IMR-90 (cell line): ENCODE results near the gene CTSC. TPM values are rescaled to one million over a fixed set of nuclear protein-coding genes. Genes with fewer than 3 reads are reported as not detected.

Source experiments
- ATAC-seq: fragments of 200-7000 bp; cut with Tn5 transposase; 2 replicates; pipeline ENCODE4 v1.9.1; 2020; ENCODE audit warnings: low read depth, mild to moderate bottlenecking, moderate library complexity
- BruUV-seq: library from RNA; stranded (reverse); fragments of 400-500 nt; replicated peaks from 2 replicates; lab custom pipeline; 2021; lab: Mats Ljungman, UMichigan
- CTCF ChIA-PET: fragments of 300-600 bp; formaldehyde crosslinking; extraction: SDS; loops from one replicate; lab custom pipeline; 2021; ENCODE audit warnings: antibody characterized with exemption; lab: Yijun Ruan, JAX
- POLR2A ChIA-PET: fragments of 300-600 bp; sonication (Branson Sonifier 250); formaldehyde crosslinking; loops from one replicate; lab custom pipeline; 2022; ENCODE audit warnings: antibody characterized with exemption; ENCODE audit not compliant: unreplicated experiment; lab: Charles Lee
- DNase-seq: peaks from one replicate; pipeline ENCODE4 v3.0.0; 2013
- H2AFZ ChIP-seq: replicated peaks from 2 replicates; pipeline ENCODE3; 2013; ENCODE audit warnings: low read length, mild to moderate bottlenecking; ENCODE audit not compliant: poor library complexity
- H2AK5ac ChIP-seq: 2 replicates; pipeline ENCODE4 v1.6.1; 2013; ENCODE audit warnings: low read depth, low read length, inconsistent platforms
- H2AK9ac ChIP-seq: replicated peaks from 2 replicates; pipeline ENCODE3; 2013; ENCODE audit warnings: mild to moderate bottlenecking, low read depth, low read length, moderate library complexity; ENCODE audit not compliant: poor library complexity
- H2BK120ac ChIP-seq: 2 replicates; pipeline ENCODE4 v1.6.1; 2013; ENCODE audit warnings: low read depth, low read length, inconsistent platforms
- H2BK15ac ChIP-seq: 3 replicates; pipeline ENCODE4 v1.6.1; 2013; ENCODE audit warnings: low read depth, low read length, inconsistent platforms
- H2BK20ac ChIP-seq: 2 replicates; pipeline ENCODE4 v1.6.1; 2013; ENCODE audit warnings: low read depth, mild to moderate bottlenecking, inconsistent platforms, low read length, moderate library complexity
- H2BK5ac ChIP-seq: 2 replicates; pipeline ENCODE4 v1.6.1; 2013; ENCODE audit warnings: mild to moderate bottlenecking, low read depth, low read length, inconsistent platforms; ENCODE audit not compliant: poor library complexity, severe bottlenecking
- H3K14ac ChIP-seq: replicated peaks from 2 replicates; pipeline ENCODE4 v1.6.1; 2013; ENCODE audit warnings: low read depth, low read length, inconsistent platforms
- H3K18ac ChIP-seq: 2 replicates; pipeline ENCODE4 v1.6.1; 2013; ENCODE audit warnings: low read depth, low read length, control low read depth
- H3K23ac ChIP-seq: 2 replicates; pipeline ENCODE4 v1.6.1; 2013; ENCODE audit warnings: low read depth, low read length, inconsistent platforms
- H3K27ac ChIP-seq: 2 replicates; pipeline ENCODE4 v1.5.1; 2013; ENCODE audit warnings: mild to moderate bottlenecking, control low read depth, low read length; ENCODE audit not compliant: insufficient read depth
- H3K27me3 ChIP-seq: 2 replicates; pipeline ENCODE4 v1.6.1; 2013; ENCODE audit warnings: low read length; ENCODE audit not compliant: control insufficient read depth, insufficient read depth
- H3K36me3 ChIP-seq: 2 replicates; pipeline ENCODE4 v1.6.1; 2013; ENCODE audit warnings: low read length, mixed read lengths; ENCODE audit not compliant: control insufficient read depth, insufficient read depth
- H3K4ac ChIP-seq: 2 replicates; pipeline ENCODE4 v1.6.1; 2013; ENCODE audit warnings: low read depth, low read length, inconsistent platforms
- H3K4me1 ChIP-seq: 2 replicates; pipeline ENCODE4 v1.6.1; 2013; ENCODE audit warnings: low read length, mixed read lengths; ENCODE audit not compliant: control insufficient read depth, insufficient read depth
- H3K4me2 ChIP-seq: 2 replicates; pipeline ENCODE4 v1.6.1; 2013; ENCODE audit warnings: low read depth, mild to moderate bottlenecking, control low read depth, low read length, moderate library complexity
- H3K4me3 ChIP-seq: 2 replicates; pipeline ENCODE4 v1.5.1; 2013; ENCODE audit warnings: low read depth, mild to moderate bottlenecking, control low read depth, low read length, moderate library complexity; ENCODE audit not compliant: insufficient read depth
- H3K56ac ChIP-seq: 2 replicates; pipeline ENCODE4 v1.6.1; 2013; ENCODE audit warnings: low read length, inconsistent platforms; ENCODE audit not compliant: insufficient read depth; ENCODE audit errors: extremely low read depth
- H3K79me1 ChIP-seq, 2 experiments: 2 replicates each; pipeline ENCODE4 v1.6.1; 2013; ENCODE audit warnings: low read length in 2 of 2, inconsistent platforms in 1 of 2, low read depth in 1 of 2
- H3K9ac ChIP-seq: 2 replicates; pipeline ENCODE4 v1.6.1; 2013; ENCODE audit warnings: low read depth, low read length, control low read depth
- H3K9me1 ChIP-seq: 2 replicates; pipeline ENCODE4 v1.6.1; 2013; ENCODE audit warnings: low read length, inconsistent platforms; ENCODE audit not compliant: insufficient read depth
- H3K9me3 ChIP-seq: 2 replicates; pipeline ENCODE4 v1.6.1; 2013; ENCODE audit warnings: low read length; ENCODE audit not compliant: control insufficient read depth, insufficient read depth
- H4K20me1 ChIP-seq: 2 replicates; pipeline ENCODE4 v1.6.1; 2013; ENCODE audit warnings: low read length, inconsistent platforms; ENCODE audit not compliant: insufficient read depth
- H4K5ac ChIP-seq: 2 replicates; pipeline ENCODE4 v1.6.1; 2013; ENCODE audit warnings: mild to moderate bottlenecking, low read depth, low read length, control low read depth
- H4K8ac ChIP-seq, 2 experiments: 2 replicates each; pipeline ENCODE4 v1.6.1; 2013; ENCODE audit warnings: low read depth in 2 of 2, low read length in 2 of 2, control low read depth in 1 of 2, inconsistent platforms in 1 of 2
- H4K91ac ChIP-seq: 2 replicates; pipeline ENCODE4 v1.6.1; 2013; ENCODE audit warnings: low read depth, low read length, inconsistent platforms; ENCODE audit not compliant: insufficient read depth
- BHLHE40 ChIP-seq: fragments of 150-350 bp; IDR thresholded peaks from 2 replicates; pipeline ENCODE4 v1.6.1; 2016; ENCODE audit warnings: mild to moderate bottlenecking, low read depth, low read length
- MAZ ChIP-seq: IDR thresholded peaks from 2 replicates; pipeline ENCODE4 v1.6.1; 2012; ENCODE audit warnings: low read depth, mild to moderate bottlenecking, low read length, improper control_type of control experiment, moderate library complexity, borderline replicate concordance
- RAD21 ChIP-seq: IDR thresholded peaks from 2 replicates; pipeline ENCODE4 v1.6.1; 2012; ENCODE audit warnings: low read length, improper control_type of control experiment
- RCOR1 ChIP-seq: IDR thresholded peaks from 2 replicates; pipeline ENCODE4 v1.6.1; 2012; ENCODE audit warnings: mild to moderate bottlenecking, low read length, improper control_type of control experiment; ENCODE audit not compliant: insufficient replicate concordance
- RFX5 ChIP-seq: IDR thresholded peaks from 2 replicates; pipeline ENCODE4 v1.8.0; 2012; ENCODE audit warnings: low read depth, mild to moderate bottlenecking, low read length, moderate library complexity
- SMC3 ChIP-seq: fragments of 150-350 bp; IDR thresholded peaks from 2 replicates; pipeline ENCODE4 v1.6.1; 2016; ENCODE audit warnings: low read depth, mild to moderate bottlenecking, antibody characterized with exemption, low read length, moderate library complexity
- WGBS, 2 experiments: methylation state at CpG; one replicate each; pipeline versions ENCODE4 v1.1.5 to v1.1.7; 2013; ENCODE audit warnings: missing lambda C conversion rate in 2 of 2; ENCODE audit not compliant: insufficient read length in 1 of 2; ENCODE audit errors: extremely low coverage in 2 of 2; 5-methylcytosine and 5-hydroxymethylcytosine counted together
- dilution Hi-C: fragments of 300-500 bp; cut with HindIII; formaldehyde crosslinking; loops from one replicate; pipeline ENCODE4 v1.14.3; 2018; ENCODE audit warnings: low sequenced_read_pairs; ENCODE audit not compliant: unreplicated experiment
- in situ Hi-C: fragments of 300-500 bp; cut with MboI; formaldehyde crosslinking; loops from 3 replicates; pipeline ENCODE4 v1.14.3; 2019; ENCODE audit warnings: low sequenced_read_pairs, inconsistent platforms, mixed read lengths
- intact Hi-C: fragments of 100-400 bp; cut with micrococcal nuclease; formaldehyde crosslinking; loops from 2 replicates; pipeline ENCODE4 v1.10.0; 2022
- polyA plus RNA-seq, 3 experiments: library from polyadenylated mRNA; depleted of rRNA; stranded (reverse); fragments of >200 nt; gene quantifications; 2 replicates each; pipeline ENCODE4 v1.2.3, GENCODE V29; 2012; ENCODE audit warnings: low replicate concordance in 1 of 3
- total RNA-seq: library from RNA; depleted of rRNA; stranded (reverse); fragments of >200 nt; gene quantifications from 2 replicates; pipeline ENCODE4 v1.2.3, GENCODE V29; 2012
- TF ChIP-seq, protein P1 (sequence below): fragments of 150-350 bp; IDR thresholded peaks from 2 replicates; pipeline ENCODE4 v1.6.1; 2017; ENCODE audit warnings: mild to moderate bottlenecking, antibody characterized with exemption, low read length, low read depth
- TF ChIP-seq, protein P2 (sequence below): fragments of 150-350 bp; IDR thresholded peaks from 2 replicates; pipeline ENCODE4 v1.6.1; 2016; ENCODE audit warnings: low read depth, mild to moderate bottlenecking, low read length, moderate library complexity, borderline replicate concordance

CTSC gene
- total and polyA plus RNA-seq, 2 of the 4 experiments (the other 2 are of a cell fraction): 208 to 299 TPM

DNA sequence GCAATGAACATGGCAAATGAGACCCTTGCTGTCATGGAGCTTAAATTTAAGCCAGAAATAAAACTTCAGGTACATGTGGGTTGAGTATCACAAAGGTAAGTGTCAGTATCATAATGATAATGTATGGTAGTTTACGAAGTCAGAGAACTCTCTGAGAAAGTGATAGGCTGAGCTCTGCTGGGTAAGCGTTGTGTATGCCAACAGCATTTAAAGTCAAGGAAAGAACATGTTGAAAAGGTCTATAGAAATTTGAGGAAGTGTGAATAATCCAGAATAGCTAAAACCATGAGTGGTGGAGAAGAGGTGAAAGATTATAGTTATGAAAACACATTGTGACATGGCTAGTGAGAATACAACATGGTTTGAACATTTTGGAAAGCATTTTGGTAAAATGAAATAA lies 17.4 kb upstream of the CTSC start:
- Histone ChIP-seq H3K9ac (no peak overlapping the region), H2AK5ac (0 out of 2 replicates have a peak overlapping the region, but pooled peaks have one; percentile 54), H3K18ac (no peak overlapping the region), H3K4me3 (no peak overlapping the region), H3K14ac (no peak overlapping the region), H4K20me1 (no peaks in the 10 kb centered on the region), H3K4me1 (peaks cover 3% of the 10 kb centered on the region), H2BK15ac (0 out of 3 replicates have a peak overlapping the region, but pooled peaks have one; percentile 71), H3K4ac (no peak overlapping the region), H3K36me3 (no peaks in the 10 kb centered on the region), H3K56ac (no peak overlapping the region), H2AK9ac (no peak overlapping the region), H3K27ac (no peak overlapping the region), H3K9me3 (no peaks in the 10 kb centered on the region), H3K27me3 (no peaks in the 10 kb centered on the region), H4K5ac (no peak overlapping the region), H2BK5ac (no peak overlapping the region), H4K91ac (no peak overlapping the region), H3K9me1 (no peaks in the 10 kb centered on the region), H2AFZ (no peak overlapping the region), H3K79me1 (peaks cover 0 to under 1% of the 10 kb centered on the region in 2 experiments; a peak in 1 of 4 replicates), H4K8ac (no peak overlapping the region), H2BK20ac (no peak overlapping the region), H3K23ac (no peak overlapping the region), H3K4me2 (no peak overlapping the region), H2BK120ac (no peak overlapping the region)
- in situ Hi-C loops: no loop called here
- WGBS, 2 experiments: 95% methylated on average over 2 of the region's 2 CpGs; no CpG with 5 or more reads in 1 of the 2 experiments
- dilution Hi-C loops: no loop called here
- CTCF ChIA-PET: no interaction called here
- intact Hi-C loops: no loop called here
- no TSS peak for BruUV-seq
- POLR2A ChIA-PET: no interaction called here
- no peak for DNase-seq
- TF ChIP-seq, protein P1, sequence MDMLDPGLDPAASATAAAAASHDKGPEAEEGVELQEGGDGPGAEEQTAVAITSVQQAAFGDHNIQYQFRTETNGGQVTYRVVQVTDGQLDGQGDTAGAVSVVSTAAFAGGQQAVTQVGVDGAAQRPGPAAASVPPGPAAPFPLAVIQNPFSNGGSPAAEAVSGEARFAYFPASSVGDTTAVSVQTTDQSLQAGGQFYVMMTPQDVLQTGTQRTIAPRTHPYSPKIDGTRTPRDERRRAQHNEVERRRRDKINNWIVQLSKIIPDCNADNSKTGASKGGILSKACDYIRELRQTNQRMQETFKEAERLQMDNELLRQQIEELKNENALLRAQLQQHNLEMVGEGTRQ: no peak
- TF ChIP-seq RFX5 (no peak), MAZ (no peak), RAD21 (no peak), BHLHE40 (no peak), SMC3 (no peak), RCOR1 (no peak)
- TF ChIP-seq, protein P2, sequence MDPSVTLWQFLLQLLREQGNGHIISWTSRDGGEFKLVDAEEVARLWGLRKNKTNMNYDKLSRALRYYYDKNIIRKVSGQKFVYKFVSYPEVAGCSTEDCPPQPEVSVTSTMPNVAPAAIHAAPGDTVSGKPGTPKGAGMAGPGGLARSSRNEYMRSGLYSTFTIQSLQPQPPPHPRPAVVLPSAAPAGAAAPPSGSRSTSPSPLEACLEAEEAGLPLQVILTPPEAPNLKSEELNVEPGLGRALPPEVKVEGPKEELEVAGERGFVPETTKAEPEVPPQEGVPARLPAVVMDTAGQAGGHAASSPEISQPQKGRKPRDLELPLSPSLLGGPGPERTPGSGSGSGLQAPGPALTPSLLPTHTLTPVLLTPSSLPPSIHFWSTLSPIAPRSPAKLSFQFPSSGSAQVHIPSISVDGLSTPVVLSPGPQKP: no peak
- ATAC-seq: no peak
